Hematopoietic multipotent progenitor cell treated with erythropoietin and hydrocortisone succinate and interleukin-3 and kit ligand, for 17 days (in vitro differentiated cells): ENCODE data around the gene SEPTIN5.
A peak's percentile ranks its signal among the peaks of the same experiment; 100 is the strongest.

Experiments
- DNase-seq: peaks from one replicate; pipeline ENCODE4 v3.0.0-alpha.2; 2015; ENCODE audit warnings: low spot score

Gene SEPTIN5

GRCh38 chr22:19705181-19705934, 8.9 kb upstream of the SEPTIN5 start:
- DNase-seq = no peak

GRCh38 chr22:19706661-19707151, 7.6 kb upstream of the SEPTIN5 start:
- no peak for DNase-seq

GRCh38 chr22:19707347-19708290, 6.7 kb upstream of the SEPTIN5 start:
- DNase-seq = no peak

- DNase-seq = no peak
Measured at GRCh38 chr22:19708321-19709011, 5.8 kb upstream of the SEPTIN5 start.

GRCh38 chr22:19709063-19709769, 5.1 kb upstream of the SEPTIN5 start:
- DNase-seq = no peak

- no peak for DNase-seq
Measured at GRCh38 chr22:19710020-19710768, 4.1 kb upstream of the SEPTIN5 start.

- DNase-seq = no peak
Measured at GRCh38 chr22:19710769-19711106, 3.6 kb upstream of the SEPTIN5 start.

GRCh38 chr22:19713245-19713644, 1.1 kb upstream of the SEPTIN5 start:
- no peak for DNase-seq

GRCh38 chr22:19713650-19714311, 522 bp upstream of the SEPTIN5 start:
- DNase-seq = no peak

GRCh38 chr22:19715188-19715930, 1.1 kb downstream of the SEPTIN5 start:
- no peak for DNase-seq

GRCh38 chr22:19716041-19716828, 1.9 kb downstream of the SEPTIN5 start:
- DNase-seq = no peak

- no peak for DNase-seq
Measured at GRCh38 chr22:19716829-19717105, 2.5 kb downstream of the SEPTIN5 start.

- DNase-seq = no peak
Measured at GRCh38 chr22:19717181-19717580, 2.9 kb downstream of the SEPTIN5 start.

- DNase-seq = peak; percentile 64
Measured at GRCh38 chr22:19717691-19718455, 3.6 kb downstream of the SEPTIN5 start.

- DNase-seq = no peak
Measured at GRCh38 chr22:19718456-19719049, 4.2 kb downstream of the SEPTIN5 start.

GRCh38 chr22:19719050-19719482, 4.8 kb downstream of the SEPTIN5 start:
- DNase-seq = no peak

- no peak for DNase-seq
Measured at GRCh38 chr22:19719488-19720021, 5.3 kb downstream of the SEPTIN5 start.
